ENCODE results near the gene ABCC3.

ABCC3 gene

DNA sequence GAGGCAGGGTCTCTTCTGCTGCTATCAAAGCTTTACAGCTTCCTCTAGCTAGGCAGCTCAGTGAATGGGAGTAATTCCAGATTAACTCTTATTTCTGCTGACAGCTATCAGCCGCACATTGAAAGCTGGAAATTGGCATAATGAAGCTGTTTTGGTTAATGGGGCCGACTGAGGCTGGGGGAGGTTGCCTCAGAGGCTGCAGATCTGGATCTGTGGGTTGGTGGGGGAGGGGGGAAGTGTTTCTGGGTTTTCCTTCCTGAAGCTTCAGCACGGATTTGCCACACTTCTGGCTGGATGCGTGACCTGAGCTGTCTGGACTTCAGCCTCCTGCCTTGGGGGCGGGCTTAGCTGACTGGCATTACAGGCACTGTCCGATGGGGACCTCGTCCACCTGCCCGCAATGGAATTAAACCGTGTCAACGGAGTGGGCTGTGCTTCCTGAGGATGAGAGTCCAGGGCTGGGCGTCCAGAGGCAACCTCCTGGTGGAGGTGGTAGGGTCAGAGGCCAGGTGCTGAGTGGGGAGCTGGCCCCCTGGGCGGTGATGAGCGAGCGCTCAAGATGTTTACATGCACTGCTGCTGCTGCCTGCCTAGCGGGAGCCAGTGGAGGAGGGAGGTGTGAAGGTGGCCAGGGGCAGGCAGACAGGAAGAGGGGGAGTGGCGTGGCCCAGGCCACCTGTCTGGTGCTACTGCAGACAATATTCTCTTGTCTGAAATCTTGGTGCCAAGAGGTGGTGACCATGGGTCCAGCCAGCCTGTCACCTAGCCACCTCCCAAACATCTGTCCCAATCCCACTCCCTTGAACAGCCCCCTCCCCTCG is 6.7 kb upstream of the ABCC3 start:
- DNase-seq = no peak

DNA sequence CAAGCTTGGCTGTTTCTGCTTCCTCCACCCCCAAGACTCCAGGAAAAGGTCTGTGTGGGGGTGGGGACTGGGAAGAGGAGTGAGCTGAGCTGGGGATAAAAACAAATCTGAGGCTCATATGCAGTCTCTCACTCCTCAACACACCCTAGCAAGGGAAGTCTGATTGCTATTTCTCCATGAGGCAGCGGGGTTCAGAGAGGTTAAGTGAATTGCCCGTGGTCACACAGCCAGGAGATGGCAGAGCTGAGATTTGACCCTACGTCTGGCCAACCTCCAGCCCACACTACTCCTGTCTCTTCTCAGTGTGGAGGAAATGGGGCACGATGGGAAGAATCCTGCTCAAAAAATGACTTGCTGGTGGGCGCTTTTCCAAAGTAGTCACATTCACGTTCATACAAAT is 4.8 kb upstream of the ABCC3 start:
- no peak for DNase-seq

DNA sequence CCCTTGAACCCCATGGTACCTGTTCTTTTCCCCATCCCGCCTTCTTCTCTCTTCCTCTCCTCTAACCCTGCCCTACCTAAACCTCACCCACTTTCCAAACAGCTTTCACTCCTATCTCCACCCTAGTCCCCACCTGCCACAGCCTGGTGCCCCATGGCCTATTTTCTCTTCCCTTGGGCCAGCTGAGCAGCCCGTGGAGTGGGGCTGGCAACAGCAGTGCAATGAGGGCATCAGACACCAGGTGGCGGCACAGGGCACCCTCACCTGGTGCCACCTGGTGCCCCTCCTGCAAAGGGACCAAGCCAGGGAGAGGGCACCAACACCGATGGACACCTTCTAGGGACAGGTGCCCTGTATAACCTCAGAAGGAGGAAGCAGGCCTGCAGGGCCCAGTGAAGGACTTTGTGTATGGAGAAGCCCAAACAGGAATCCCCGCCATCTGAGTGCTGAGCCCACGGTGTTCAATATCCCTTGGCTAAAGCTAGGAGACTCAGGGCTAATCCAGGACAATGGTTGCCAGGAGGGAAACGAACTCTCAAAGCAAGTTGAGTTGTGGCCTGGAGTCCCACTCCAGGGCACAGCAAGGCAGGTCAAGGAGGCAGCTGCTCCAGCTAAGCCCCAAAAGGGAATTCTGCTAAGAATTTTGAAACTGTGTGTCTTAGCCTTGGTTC is 4.0 kb upstream of the ABCC3 start:
- peak; percentile 66 for DNase-seq

DNA sequence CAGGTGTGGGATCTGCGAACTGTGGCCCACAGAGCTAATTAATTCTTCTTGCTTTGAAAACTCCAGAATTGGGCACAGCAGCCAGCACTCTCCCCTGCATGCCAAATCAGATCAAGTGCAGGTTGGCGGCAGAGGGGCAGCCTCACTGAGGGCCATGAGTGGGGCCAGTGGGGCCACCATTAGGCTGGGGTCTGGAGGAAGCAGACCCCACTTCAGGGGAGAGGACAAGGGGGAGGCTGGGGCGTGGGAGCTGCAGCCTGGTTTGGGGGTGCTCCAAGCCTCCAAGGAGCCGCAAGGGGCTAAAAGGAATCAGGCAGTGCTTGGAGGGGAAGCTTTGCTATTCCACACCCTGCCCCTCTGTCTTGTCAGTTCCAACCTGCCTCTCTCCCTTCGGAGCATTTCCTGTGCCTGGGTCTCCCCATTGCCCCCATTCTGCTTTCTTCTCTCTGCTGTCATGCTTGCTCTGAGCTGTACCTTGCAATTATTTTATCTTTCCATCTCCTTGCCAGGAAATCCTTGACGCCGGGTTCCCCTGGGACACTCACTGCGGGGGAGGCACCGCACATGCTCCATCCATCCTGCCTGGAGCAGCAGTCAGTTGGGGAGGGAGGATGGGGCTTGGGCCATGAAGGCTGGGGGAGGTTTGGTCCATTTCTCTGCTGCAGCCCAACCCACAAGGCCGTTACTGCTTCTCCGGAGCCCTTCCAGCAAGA is 3.3 kb upstream of the ABCC3 start:
- DNase-seq = no peak

DNA sequence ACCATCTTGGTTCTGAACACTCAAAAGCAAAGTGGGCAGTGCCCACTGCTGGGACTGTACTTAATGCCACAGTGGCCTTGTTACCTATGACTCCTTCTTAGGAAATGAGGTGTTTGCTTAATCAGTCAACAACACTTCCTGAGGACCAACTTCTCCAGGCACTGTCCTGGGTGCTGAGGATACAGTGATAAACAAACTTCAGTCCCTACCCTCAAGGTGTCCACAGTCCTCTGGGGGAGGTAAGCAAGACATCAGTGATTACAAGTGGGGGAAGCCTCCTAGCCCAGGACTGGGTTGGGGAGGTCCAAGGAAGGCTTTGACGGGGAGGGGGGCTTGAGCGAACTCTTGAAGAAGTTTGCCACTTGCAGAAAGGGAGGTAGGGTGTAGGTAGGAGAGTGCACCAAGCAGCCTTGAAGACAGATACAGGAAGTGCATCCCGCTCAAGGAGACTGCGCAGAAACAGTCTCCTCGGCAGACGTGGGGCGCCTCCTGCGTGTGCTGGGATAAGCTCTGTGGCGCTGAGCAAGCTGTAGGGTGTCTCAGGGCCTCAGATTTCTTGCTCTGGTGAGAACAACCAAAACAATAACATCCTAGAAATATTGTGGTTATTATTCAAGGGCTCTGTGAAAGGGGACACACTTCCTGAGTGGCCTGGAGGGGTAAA is 2.6 kb upstream of the ABCC3 start:
- DNase-seq = no peak

DNA sequence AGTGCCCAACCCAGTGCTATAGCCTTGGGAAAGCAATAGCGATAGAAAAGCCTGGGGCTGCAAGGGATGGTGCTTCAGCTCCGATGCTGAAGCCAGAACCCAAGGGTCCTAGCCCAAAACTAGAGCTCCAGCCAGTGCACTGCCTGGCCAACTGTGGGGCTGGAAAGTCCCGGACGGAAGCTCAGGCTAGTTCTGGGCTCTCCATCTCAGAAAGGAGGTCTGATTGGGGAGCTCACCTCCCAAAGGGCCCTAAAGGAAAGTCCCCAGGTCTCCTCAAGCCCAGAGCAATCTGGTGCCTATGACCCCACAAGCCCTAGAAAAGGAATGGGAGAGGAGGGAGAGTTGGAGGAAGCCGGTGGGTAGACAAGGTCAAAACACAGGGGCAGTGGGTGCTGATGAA is 2.0 kb upstream of the ABCC3 start:
- DNase-seq = no peak

DNA sequence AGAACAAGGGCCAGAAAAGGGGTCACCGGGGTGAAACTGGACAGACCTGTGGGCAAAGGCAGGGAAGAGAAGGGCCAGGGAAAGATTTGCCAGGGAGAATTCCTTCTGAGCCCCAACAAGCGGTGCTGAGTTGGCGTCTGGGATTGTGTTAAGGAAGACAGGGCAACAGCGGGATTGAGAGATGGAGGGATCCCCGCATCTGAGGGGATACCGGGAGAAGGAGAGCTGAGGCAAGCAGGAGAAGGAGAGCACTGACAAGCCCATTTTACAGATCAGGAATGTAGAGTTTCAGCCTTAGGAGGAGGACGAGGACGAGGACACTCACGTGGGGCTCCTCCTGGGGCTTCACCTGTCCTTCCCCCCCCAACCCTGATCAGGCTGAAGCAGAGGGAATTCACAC is 998 bp upstream of the ABCC3 start:
- no peak for DNase-seq

DNA sequence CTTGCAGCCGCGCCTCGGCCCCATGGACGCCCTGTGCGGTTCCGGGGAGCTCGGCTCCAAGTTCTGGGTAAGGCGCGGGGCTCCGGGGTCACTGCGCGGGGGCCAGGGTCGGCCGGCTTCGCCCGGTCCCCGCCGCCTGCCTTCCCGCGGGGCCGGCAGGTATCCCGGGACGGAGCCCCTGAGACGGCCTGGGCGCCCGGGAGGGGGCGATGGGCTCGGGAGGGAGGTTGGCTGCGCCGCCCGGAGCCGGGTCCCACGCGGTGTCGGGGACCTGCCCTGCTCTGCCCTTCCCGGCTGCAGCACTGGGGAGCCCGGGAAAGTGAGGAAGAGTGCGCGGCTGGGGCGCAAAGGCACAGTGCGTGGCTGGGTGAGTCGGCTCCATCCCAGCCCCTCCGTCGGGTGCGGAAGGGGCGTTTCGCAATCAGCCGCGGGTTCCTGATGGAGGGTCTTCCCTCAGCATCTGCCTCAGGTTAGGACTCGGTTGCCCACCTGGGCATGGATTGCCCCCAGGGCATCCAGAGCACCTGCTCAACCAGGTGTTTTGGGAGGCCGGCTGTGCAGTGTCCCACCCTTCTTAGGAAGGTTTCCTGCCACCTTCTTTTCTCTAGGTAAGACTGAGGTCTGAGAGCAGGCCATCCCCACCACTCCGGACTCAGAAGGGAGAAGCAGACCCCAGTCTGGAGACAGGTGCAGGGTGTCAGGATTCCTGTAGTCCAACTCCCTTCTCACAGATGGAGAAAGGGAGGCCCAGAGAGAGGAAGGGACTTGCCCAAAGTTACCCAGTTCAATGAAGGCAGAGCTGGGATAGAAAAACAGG is 442 bp downstream of the ABCC3 start:
- DNase-seq = no peak

DNA sequence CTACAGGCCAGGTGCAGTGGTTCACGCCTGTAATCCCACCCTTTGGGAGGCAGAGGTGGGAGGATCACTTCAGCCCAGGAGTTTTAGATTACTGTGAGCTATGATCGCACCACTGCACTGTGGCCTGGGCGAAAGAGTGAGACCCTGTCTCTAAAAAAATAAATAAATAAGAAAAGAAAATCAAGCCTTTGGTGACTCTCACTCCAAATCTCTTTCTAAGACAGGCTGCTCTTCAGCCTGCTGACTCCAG is 976 bp downstream of the ABCC3 start:
- DNase-seq = no peak

DNA sequence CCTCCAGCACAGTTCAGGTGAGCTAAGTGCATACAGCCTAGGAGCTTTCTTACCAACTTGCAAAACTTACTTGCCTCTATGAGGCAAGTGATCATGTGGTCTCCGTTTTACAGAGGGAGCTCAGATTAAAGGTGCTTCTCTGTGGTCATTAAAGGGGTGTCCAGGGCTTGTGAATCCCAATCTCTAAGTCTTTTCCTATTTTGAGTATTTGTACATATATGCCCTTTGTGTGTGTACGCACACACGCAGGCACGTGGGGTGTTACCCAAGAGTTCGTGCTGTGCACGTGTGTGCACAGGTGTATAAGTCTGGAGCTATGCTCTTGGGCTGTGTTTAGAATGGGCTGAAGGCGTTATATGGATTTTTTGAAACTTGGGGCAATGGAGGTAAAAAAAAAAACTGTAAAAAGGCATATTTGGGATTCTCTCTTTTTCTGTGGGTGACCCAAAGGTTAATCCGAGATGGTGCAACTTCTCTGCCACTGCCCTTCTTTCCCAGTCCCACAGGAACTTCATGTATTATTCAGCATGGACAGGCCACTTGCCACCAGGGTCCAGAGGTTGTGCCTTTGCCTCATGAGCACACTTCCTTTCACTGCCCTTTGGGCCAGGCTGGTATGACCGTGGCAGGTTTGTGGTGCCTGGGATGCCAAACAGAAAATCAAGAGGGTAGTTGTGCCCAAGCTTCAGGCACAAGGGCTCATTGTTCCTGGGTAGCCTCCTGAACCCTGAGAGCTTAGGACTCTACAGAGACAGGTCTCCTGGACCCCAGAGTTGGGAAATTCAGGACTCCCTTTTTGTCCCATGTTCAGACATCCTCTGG is 1.5 kb downstream of the ABCC3 start:
- DNase-seq = no peak

DNA sequence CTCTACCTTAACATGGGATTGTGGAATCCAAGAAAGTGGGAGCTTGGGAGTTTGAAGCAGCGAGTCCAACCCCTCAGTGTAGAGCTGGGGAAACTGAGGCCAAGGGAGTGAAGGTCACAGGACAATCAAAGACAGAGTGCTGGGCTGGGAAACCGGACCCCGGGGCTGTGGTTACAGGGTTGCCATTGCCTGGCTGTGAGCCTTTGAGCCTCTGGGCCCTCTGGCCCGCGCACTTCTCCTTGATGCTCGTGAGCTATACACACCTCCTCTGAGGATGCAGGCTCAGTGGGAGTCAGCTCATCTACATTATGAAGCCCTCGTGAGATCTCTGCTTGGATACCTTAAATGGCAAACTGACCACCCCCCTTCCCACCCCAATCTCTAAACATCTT is 2.1 kb downstream of the ABCC3 start:
- no peak for DNase-seq

DNA sequence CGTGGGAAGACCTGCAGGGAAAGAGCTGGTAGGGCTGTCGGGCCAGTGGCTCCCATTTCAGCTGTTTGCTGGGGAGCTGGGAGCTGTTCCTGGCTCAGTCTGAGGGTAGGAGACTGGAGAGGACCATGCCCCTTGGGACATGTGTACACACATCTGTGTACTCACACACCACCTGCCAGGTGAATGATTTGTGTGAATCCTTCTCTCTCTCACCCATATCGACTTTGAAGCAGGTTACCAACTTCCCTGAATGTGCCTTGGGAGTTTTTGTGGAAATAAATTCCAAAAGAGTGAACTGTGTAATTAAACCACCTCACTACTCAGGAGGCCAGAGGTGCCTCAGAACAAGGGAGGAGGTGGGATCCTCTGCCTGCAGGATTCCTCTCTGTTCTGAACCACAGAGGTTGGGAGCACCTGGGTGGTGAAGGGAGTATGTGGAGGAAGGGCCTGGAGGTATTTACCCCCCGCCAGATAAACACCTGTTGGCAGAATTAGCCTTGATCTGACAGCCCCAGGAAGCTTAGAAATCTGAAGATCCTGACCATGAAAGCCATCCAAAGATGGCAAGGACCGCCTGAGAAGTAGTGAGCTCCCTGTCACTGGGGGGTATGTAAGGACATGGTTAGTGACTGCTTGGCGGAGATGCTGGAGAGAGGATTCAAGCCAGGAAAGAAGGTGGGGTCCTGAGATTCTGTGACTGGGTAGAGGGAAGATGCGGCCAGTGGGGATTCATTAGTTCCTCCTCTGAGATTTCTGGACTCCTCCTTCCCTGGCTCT is 3.3 kb downstream of the ABCC3 start:
- DNase-seq = no peak

DNA sequence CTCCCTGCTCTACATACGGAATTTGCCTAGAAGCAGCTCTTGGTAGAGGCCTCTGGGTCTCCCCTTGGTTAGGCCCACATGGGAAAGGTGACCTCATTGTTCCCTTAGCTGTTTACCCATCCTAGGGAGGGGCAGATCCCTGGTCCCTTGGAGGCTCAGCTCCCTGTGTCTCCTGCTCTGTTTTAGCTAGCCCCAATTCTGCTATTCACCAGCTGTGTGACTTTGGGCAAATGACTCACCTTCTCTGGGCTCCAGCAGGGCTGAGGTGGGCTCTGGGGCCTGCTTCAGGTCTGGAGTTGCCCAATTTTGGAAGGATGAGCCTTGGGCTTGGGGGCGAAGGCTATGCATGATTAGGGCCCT is 3.9 kb downstream of the ABCC3 start:
- DNase-seq = no peak

DNA sequence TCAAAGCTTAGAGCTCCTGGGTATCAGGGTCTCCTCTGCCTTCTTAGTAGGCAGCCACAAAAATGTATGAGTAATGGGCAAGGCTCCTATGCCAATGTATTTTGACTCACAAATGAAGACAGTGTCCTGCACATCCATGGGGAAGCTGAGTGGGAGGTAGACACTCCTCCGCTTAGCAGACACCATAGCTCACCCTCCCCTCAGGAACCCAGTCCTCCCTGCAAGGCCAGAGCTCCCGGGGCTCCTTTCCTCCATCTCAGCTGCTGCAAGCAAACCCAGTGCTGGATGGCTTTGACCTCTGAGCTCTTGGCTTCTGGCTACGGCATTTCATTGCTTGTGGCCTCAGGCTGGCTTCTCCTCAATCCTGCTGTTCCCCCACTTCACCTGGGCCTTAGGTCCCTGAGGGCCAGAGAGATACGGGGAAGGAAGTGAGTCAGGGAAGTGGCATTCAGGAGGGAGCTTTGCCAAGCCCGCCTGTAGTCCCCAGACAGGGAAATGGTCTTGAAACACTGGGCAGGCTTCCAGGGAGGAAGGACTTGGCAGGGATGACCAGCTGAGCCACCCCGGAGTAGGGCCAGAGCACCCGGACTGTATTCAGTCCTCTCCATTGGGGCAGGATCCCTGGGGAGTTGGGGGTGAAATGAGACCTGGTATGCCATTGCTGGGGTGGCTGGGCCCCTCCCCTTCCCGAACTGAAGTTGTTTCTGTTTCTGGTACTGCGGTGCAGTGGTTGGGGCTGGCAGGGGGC is 4.5 kb downstream of the ABCC3 start:
- no peak for DNase-seq

DNA sequence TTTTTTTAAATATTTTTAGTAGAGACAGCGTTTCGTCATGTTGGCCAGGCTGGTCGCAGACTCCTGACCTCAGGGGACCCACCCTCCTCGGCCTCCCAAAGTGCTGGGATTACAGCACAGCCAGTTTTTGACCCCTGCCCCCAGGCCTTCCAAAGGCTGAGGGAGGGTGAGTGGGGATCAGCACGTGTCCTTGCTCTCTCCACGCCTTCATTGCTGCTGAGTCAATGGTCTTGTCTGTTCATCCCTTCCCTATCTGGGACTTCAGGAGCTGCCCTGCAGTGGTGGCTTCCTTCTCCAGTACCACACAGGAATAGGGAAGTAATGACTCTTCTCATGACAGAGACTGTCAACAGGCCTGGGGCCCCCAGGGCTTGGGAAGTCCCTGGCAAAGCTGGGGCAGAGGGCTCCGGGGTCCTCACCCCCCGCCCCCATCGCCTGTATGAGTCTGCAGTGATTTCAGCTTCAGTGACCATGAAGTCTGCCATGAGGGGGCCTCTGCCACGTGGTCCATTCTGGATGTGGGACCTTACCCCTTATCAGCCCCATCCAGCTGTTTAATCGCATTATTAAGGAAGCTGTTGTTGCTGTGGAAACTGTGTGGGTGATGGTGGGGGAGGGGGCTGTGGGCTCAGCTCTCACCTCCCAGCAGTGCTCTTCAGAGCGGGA is 6.1 kb downstream of the ABCC3 start:
- no peak for DNase-seq

DNA sequence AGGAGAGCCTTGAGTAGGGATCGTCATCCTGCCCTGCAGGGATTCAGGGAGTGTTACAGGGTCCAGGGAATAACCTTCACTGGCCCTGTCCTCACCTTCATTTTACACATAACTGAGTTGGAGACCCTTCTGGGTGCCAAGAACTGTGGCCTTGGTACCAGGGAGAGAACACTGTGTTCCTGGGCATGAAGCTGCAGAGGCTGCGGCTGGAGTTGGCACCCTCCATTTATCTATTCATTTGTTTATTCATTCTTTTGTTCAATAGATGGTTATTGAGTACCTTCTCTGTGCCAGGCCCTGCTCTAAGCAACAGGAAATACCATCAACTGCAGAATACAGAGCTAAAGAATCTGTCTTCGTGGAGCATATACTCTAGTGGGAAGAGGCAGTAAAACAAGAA is 6.7 kb downstream of the ABCC3 start:
- DNase-seq = no peak

DNA sequence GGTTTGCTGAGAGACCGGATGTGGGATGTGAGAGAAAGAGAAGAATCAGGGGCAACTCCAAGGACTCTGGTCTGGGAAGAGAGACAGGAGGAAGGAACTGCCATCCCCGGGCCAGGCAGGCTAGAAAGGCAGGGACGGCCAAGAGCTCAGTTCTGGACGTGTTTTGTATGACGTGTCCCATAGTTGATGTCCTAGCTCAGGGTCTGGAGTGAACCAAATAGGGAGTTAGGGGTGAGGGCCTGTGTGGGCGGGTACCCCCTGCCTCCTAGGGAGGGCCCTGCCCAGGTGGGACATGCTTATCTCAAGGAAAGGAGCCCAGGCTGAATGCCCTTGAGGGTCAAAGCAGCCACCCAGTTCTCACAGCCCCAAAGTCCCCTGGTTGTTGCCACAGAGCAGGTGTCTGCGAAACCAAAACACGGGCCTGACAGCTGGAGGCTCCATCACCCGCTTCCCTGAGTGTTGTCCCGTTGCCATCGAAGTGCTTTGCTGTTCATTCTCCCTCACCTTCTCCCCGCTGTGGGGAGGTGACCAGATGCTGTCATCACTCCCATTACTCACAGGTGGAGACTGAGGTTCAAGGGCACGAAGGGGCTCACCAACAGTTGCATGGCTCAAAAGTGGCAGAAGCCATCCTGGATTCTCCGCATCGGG is 7.5 kb downstream of the ABCC3 start:
- DNase-seq = no peak

DNA sequence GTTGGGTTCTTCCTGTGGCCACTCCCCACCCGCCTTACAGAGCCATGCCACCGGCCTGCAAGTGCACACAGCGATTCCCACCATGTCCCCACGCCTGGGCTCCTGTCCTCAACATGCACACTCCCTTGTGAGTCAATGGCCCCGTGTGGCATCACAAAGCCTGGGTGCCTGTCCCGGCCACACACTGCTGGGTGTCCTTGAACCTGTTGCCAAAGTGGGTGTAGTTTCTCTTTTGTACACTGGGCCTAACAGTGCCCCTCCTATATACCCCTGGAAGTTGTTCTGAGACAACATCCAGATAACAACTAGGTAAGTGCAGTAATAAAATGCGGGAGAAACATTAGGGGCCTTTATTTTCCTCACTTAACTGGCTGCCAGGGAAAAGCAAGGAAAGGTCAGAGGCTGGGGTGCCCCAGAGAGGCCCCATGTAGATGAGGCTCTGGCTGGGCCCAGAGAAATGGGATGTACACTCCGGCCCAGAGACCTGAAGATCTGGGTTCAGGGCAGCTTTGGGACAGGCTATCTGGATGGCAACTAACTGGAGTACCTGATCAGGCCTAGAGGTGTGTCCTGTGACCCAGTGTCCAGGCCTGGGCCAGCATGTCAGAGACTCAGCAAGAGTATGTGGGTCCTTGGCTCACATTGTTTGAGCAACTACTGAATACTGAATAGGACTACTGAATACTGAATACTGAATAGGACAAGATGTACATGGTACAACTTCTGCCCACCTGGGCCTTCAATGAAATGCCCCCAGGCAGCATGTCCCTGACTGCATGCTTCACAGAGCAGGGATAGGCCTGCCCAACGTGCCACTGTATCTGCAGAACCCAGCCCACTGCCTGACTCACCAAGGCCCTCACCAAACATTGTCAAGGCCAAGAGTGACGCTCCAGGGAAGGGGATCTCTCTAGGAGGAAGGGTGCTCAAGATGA is 8.3 kb downstream of the ABCC3 start:
- no peak for DNase-seq
